HEK293 (cell line): ENCODE data around the gene C19orf18.
A peak's percentile ranks its signal among the peaks of the same experiment; 100 is the strongest.

Experiments used
- CTCF ChIA-PET: fragments of 350-600 bp; formaldehyde crosslinking; extraction: SDS; loops from one replicate; lab custom pipeline; 2021; ENCODE audit warnings: antibody characterized with exemption; lab: Yijun Ruan, JAX
- POLR2A ChIA-PET: fragments of 300-600 bp; formaldehyde crosslinking; extraction: SDS; loops from one replicate; lab custom pipeline; 2020; ENCODE audit warnings: antibody characterized with exemption, inconsistent platforms; lab: Yijun Ruan, JAX
- H3K27ac ChIP-seq: fragments of 200-500 bp; sonication (Bioruptor generic); 2 replicates; pipeline ENCODE4 v1.5.1; 2014; ENCODE audit warnings: low read depth, low read length, control low read depth, inconsistent platforms; ENCODE audit errors: extremely low read depth
- H3K36me3 ChIP-seq, 2 experiments: fragments of 200-500 bp in 1 of 2; sonication (Bioruptor generic) in 1 of 2; 1 replicate in 1 of 2; 2 replicates in 1 of 2; pipeline ENCODE4 v1.5.1; 2014 to 2017; ENCODE audit warnings: inconsistent platforms in 2 of 2, low read length in 2 of 2; ENCODE audit not compliant: control insufficient read depth in 2 of 2, insufficient read depth in 1 of 2
- H3K4me1 ChIP-seq: fragments of 200-500 bp; sonication (Bioruptor generic); 2 replicates; pipeline ENCODE4 v1.5.1; 2014; ENCODE audit warnings: mild to moderate bottlenecking, low read length, inconsistent platforms; ENCODE audit not compliant: control insufficient read depth, insufficient read depth
- H3K4me3 ChIP-seq: 2 replicates; pipeline ENCODE4 v1.5.1; 2011; ENCODE audit warnings: low read depth, mild to moderate bottlenecking, control low read depth, low read length, moderate library complexity
- H3K9me3 ChIP-seq: fragments of 200-500 bp; sonication (Bioruptor generic); 2 replicates; pipeline ENCODE4 v1.5.1; 2014; ENCODE audit warnings: low read depth, low read length, inconsistent platforms; ENCODE audit not compliant: control insufficient read depth, insufficient read depth
- GFI1B ChIP-seq: fragments of 450-650 bp; formaldehyde crosslinking; IDR thresholded peaks from 2 replicates; pipeline ENCODE4 v1.5.1; 2016; ENCODE audit warnings: missing biosample characterization, missing genetic modification characterization
- HOXC10 ChIP-seq: sonication (generic); formaldehyde crosslinking; IDR thresholded peaks from 2 replicates; pipeline ENCODE4 v1.8.1; 2023; ENCODE audit warnings: mild to moderate bottlenecking, missing genetic modification reagents
- SALL2 ChIP-seq: fragments of 450-650 bp; formaldehyde crosslinking; IDR thresholded peaks from 2 replicates; pipeline ENCODE4 v1.5.0; 2017; ENCODE audit warnings: missing biosample characterization, mild to moderate bottlenecking, missing genetic modification characterization, borderline replicate concordance
- SCRT1 ChIP-seq: fragments of 450-650 bp; formaldehyde crosslinking; IDR thresholded peaks from 2 replicates; pipeline ENCODE4 v1.5.1; 2016; ENCODE audit warnings: missing biosample characterization, missing genetic modification characterization, borderline replicate concordance
- SP2 ChIP-seq: fragments of 450-650 bp; formaldehyde crosslinking; IDR thresholded peaks from 2 replicates; pipeline ENCODE4 v1.5.1; 2016; ENCODE audit warnings: missing biosample characterization, missing genetic modification characterization
- ZBTB10 ChIP-seq: fragments of 450-650 bp; formaldehyde crosslinking; IDR thresholded peaks from 2 replicates; pipeline ENCODE4 v1.5.1; 2016; ENCODE audit warnings: missing biosample characterization, missing genetic modification characterization
- ZBTB48 ChIP-seq: fragments of 450-650 bp; formaldehyde crosslinking; IDR thresholded peaks from 2 replicates; pipeline ENCODE4 v1.5.1; 2016; ENCODE audit warnings: missing biosample characterization, missing genetic modification characterization
- ZNF155 ChIP-seq: fragments of 450-650 bp; formaldehyde crosslinking; IDR thresholded peaks from 2 replicates; pipeline ENCODE4 v1.5.1; 2016; ENCODE audit warnings: missing biosample characterization, missing genetic modification characterization
- ZNF16 ChIP-seq: fragments of 450-650 bp; formaldehyde crosslinking; IDR thresholded peaks from 2 replicates; pipeline ENCODE4 v1.5.1; 2016; ENCODE audit warnings: low read depth, missing biosample characterization, missing genetic modification characterization
- ZNF18 ChIP-seq: fragments of 450-650 bp; formaldehyde crosslinking; IDR thresholded peaks from 2 replicates; pipeline ENCODE4 v1.5.1; 2016; ENCODE audit warnings: missing biosample characterization, missing genetic modification characterization
- ZNF19 ChIP-seq: fragments of 450-650 bp; formaldehyde crosslinking; IDR thresholded peaks from 2 replicates; pipeline ENCODE4; 2016; ENCODE audit warnings: missing biosample characterization, missing genetic modification characterization, low read depth
- ZNF23 ChIP-seq: fragments of 450-650 bp; formaldehyde crosslinking; IDR thresholded peaks from 2 replicates; pipeline ENCODE4 v1.5.1; 2016; ENCODE audit warnings: missing biosample characterization, missing genetic modification characterization, borderline replicate concordance
- ZNF24 ChIP-seq: fragments of 450-650 bp; formaldehyde crosslinking; IDR thresholded peaks from 2 replicates; pipeline ENCODE4 v1.5.1; 2016; ENCODE audit warnings: missing biosample characterization, missing genetic modification characterization
- ZNF280C ChIP-seq: fragments of 450-650 bp; formaldehyde crosslinking; IDR thresholded peaks from 2 replicates; pipeline ENCODE4 v1.5.1; 2016; ENCODE audit warnings: missing biosample characterization, missing genetic modification characterization
- ZNF426 ChIP-seq: fragments of 450-650 bp; formaldehyde crosslinking; IDR thresholded peaks from 2 replicates; pipeline ENCODE4 v1.5.1; 2017; ENCODE audit warnings: missing biosample characterization, missing genetic modification characterization, mild to moderate bottlenecking, inconsistent platforms, moderate library complexity
- ZNF48 ChIP-seq: fragments of 450-650 bp; formaldehyde crosslinking; IDR thresholded peaks from 2 replicates; pipeline ENCODE4 v1.5.1; 2016; ENCODE audit warnings: missing biosample characterization, missing genetic modification characterization
- ZNF639 ChIP-seq: fragments of 450-650 bp; formaldehyde crosslinking; IDR thresholded peaks from 2 replicates; pipeline ENCODE4 v1.5.1; 2016; ENCODE audit warnings: missing biosample characterization, missing genetic modification characterization
- ZNF658 ChIP-seq: fragments of 450-650 bp; formaldehyde crosslinking; IDR thresholded peaks from 2 replicates; pipeline ENCODE4; 2016; ENCODE audit warnings: missing biosample characterization, missing genetic modification characterization
- ZNF830 ChIP-seq: fragments of 450-650 bp; IDR thresholded peaks from 2 replicates; pipeline ENCODE4 v1.5.0; 2018; ENCODE audit warnings: missing biosample characterization, missing genetic modification characterization, low read depth, mild to moderate bottlenecking, moderate library complexity
- ZSCAN4 ChIP-seq: fragments of 450-650 bp; formaldehyde crosslinking; IDR thresholded peaks from 2 replicates; pipeline ENCODE4 v1.5.1; 2017; ENCODE audit warnings: missing biosample characterization, missing genetic modification characterization

The C19orf18 gene

GRCh38 chr19:58001895-58002369 lies 27.6 kb upstream of the C19orf18 start:
- Histone ChIP-seq H3K4me1 (peaks cover 4% of the 10 kb centered on the region), H3K4me3 (peak overlapping the region; percentile 99), H3K9me3 (peaks cover 16% of the 10 kb centered on the region), H3K36me3 (peaks cover 43 to 75% of the 10 kb centered on the region in 2 experiments), H3K27ac (peak overlapping the region; percentile 83)
- POLR2A ChIA-PET, result interaction anchor here (0.5 to 2.0 kb wide), 12 partner anchors 10 to 518 kb away, joined by 3 to 12 read pairs (median 4); partner anchors contain the start of genes ZBTB45, ZNF135, ZNF274 and ZNF552
- peak; percentile 49; the same call in 1 of the 2 replicates for TF ChIP-seq ZBTB48 (tag by site-specific recombination)
- TF ChIP-seq ZNF18 (tag by site-specific recombination), result 0 out of 2 replicates have a peak, but pooled peaks have one; percentile 56
- TF ChIP-seq ZNF16 (tag by site-specific recombination), result no peak
- CTCF ChIA-PET, result interaction anchor here (0.6 to 1.1 kb wide), 4 partner anchors 15 to 517 kb away, joined by 3 to 4 read pairs (median 3); no protein-coding TSS in a partner anchor

GRCh38 chr19:58000677-58001076 lies 26.3 kb upstream of the C19orf18 start:
- ChIA-PET CTCF (no interaction called here), POLR2A (no interaction called here)
- no peak overlapping the region for H3K27ac ChIP-seq
- TF ChIP-seq SCRT1 (tag by site-specific recombination) (no peak), ZSCAN4 (tag by site-specific recombination) (no peak), ZBTB10 (tag by site-specific recombination) (no peak), HOXC10 (0 out of 2 replicates have a peak, but pooled peaks have one; percentile 15), ZNF155 (tag by site-specific recombination) (no peak), ZNF48 (tag by site-specific recombination) (no peak)
- H3K9me3 ChIP-seq, result peaks cover 16% of the 10 kb centered on the region
- H3K36me3 ChIP-seq, result peaks cover 39 to 76% of the 10 kb centered on the region in 2 experiments
- H3K4me1 ChIP-seq, result peaks cover 4% of the 10 kb centered on the region
- H3K4me3 ChIP-seq, result no peak overlapping the region

GRCh38 chr19:57992841-57993240 lies 18.5 kb upstream of the C19orf18 start:
- no peak overlapping the region for H3K27ac ChIP-seq
- POLR2A ChIA-PET, result interaction anchor here (2.2 kb wide), 1 partner anchor 9 kb away, joined by 6 read pairs; the partner anchor contains the start of gene ZNF606
- H3K4me1 ChIP-seq, result no peaks in the 10 kb centered on the region
- H3K4me3 ChIP-seq, result no peak overlapping the region
- H3K9me3 ChIP-seq, result peaks cover 3% of the 10 kb centered on the region
- peaks cover 16 to 71% of the 10 kb centered on the region in 2 experiments for H3K36me3 ChIP-seq
- CTCF ChIA-PET, result interaction anchor here (0.7 kb wide), 2 partner anchors 11 to 1390 kb away, joined by 3 to 6 read pairs; no protein-coding TSS in a partner anchor
- TF ChIP-seq ZNF280C (tag by site-specific recombination) (no peak), ZNF24 (tag by site-specific recombination) (no peak), ZNF658 (tag by site-specific recombination) (no peak), SP2 (no peak), SALL2 (tag by site-specific recombination) (no peak), GFI1B (tag by site-specific recombination) (no peak), ZNF19 (tag by site-specific recombination) (no peak), ZNF639 (tag by site-specific recombination) (no peak), ZNF23 (tag by site-specific recombination) (no peak), ZNF830 (tag by site-specific recombination) (no peak), ZNF426 (tag by site-specific recombination) (no peak)
